SH-SY5Y (cell line): ENCODE results near the gene RFK.

Source experiments
- GATA2 ChIP-seq: IDR thresholded peaks from 2 replicates; pipeline ENCODE4 v1.6.1; 2011; ENCODE audit warnings: mild to moderate bottlenecking, low read depth, low read length
- GATA3 ChIP-seq: IDR thresholded peaks from 2 replicates; pipeline ENCODE4 v1.6.1; 2011; ENCODE audit warnings: low read depth, mild to moderate bottlenecking, low read length, moderate library complexity

- TF ChIP-seq GATA3 (no peak), GATA2 (no peak)
Measured at GRCh38 chr9:76357555-76357954, 36.7 kb downstream of the RFK start.
